GM21528 (cell line): ENCODE data around the gene VSTM5.
"Not testable (repeated sequence)": the region's sequence is repeated elsewhere in the genome, so short reads cannot be mapped to it uniquely, and the experiment has no call there.

ENCODE experiments used
- ATAC-seq: cut with Tn5 transposase; IDR thresholded peaks from one replicate; pipeline ENCODE4 v1.9.1; 2021; ENCODE audit warnings: mild to moderate bottlenecking, moderate library complexity; ENCODE audit not compliant: unreplicated experiment, low FRiP score

VSTM5 gene

GRCh38 chr11:93801366-93801765 is 49.1 kb downstream of the VSTM5 start:
- ATAC-seq = no peak

GRCh38 chr11:93796441-93797231 is 53.8 kb downstream of the VSTM5 start:
- no peak for ATAC-seq

DNA sequence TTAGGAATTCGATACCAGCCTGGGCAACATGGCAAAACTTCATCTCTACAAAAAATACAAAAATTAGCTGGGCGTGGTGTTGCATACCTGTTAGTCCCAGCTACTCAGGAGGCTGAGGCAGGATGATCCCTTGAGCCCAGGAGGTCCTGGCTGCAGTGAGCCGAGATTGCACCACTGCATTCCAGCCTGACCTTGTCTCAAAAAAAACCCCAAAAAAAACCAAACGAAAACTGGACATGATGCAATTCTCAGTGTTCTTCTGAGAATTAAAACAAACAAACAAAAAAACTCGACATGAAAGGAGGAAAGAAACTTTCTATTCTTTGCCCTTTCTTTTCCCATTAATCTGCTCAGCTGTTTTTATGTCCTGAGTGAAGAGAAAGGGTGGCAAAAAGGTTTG is 58.9 kb downstream of the VSTM5 start:
- no peak for ATAC-seq

DNA sequence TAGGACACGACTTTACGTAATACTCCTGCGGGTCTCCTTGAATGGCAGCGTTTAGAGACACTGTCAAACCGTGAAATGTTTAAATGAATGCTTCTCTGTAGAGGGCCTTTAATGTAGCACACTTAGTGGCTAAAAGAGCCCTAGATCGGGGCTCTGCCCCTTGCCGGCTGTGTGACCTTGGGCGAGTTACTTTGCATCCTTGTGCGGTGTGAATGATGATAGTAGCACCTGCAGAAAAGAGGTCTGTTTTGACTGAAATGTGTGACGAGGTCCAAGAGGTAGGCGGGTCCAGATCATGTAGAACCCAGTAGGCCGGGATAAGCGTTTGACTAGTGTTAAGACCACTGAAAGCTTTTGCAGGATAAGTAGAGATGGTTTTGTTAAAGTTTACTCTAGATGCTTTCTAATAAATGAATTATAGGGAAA is 65.5 kb downstream of the VSTM5 start:
- ATAC-seq = peak; percentile 38

DNA sequence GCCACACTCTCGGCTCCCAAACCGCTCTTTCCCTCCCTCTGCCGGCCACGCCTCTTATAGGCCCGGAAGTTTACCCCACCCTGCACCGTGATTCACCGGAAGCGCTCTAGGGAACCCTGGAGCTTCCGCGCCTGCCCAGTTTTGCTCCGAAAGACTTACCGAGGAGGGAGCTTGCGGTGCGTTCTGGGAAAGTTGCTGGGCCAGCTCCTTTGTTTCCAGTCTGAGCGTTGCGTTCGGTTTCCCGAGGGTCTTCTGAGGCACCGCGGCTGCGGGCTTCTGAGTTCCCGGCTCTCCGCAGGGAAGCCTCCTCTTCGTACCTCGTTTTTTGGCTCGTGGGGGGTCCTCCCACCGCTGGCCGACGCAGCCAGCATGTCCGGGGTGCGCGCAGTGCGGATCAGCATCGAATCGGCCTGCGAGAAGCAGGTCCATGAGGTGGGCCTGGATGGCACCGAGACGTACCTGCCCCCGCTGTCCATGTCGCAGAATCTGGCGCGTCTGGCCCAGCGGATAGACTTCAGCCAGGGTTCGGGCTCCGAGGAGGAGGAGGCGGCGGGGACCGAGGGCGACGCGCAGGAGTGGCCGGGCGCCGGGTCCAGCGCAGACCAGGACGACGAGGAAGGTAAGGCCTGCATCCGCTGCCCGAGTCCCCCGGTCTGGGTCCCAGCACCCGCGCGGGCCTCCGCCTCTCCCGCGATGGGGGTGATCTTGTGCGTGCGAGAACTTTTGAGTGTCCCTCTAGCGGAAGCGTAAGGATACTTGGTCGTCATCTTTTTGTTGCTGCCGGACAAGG is 66.1 kb downstream of the VSTM5 start, which contains the start of gene MED17:
Gene MED17 (plus strand): TSS at position 138 of the 790 bp plus-strand sequence. CDS start 232 bp downstream, at position 370.
- peak; percentile 98 for ATAC-seq

- peak; percentile 61 for ATAC-seq
Observed at GRCh38 chr11:93783765-93784144, 66.7 kb downstream of the VSTM5 start.

DNA sequence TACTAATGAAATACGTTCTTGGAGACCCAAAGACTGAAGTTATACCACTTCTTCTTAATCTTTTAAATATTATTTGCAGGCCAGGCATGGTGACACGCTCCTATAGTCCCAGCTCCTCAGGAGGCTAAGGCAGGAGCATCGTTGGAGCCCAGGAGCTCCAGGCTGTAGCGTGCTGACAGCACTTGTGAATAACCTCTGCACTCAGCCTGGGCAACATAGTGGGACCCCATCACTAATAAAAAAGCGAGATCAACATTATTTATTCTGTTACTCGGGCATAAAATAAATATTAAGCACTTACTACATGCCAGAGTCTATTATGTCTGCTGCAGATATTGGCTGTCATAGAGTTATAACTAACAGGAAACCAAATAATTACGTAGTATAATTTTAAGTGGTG is 67.1 kb downstream of the VSTM5 start:
- ATAC-seq = no peak

DNA sequence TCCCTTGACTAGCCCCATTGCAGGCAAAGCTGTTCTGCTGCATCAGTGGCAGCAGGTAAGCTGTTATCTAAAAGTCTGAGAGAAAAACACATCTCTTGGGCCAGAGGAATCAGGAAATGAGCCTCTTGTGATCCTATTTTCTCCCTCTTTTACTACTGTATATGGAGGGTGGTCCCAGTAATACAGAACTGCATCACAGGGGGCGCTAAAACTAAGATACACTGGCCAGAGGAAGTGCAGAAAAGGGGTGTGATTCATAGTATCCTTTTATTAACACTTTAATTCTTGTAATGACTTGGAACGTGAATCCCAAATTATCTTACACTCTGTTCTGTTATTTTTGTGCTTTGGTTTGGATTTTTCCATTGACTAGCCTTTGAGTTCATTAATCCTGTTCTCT is 75.1 kb downstream of the VSTM5 start:
- ATAC-seq = no peak

DNA sequence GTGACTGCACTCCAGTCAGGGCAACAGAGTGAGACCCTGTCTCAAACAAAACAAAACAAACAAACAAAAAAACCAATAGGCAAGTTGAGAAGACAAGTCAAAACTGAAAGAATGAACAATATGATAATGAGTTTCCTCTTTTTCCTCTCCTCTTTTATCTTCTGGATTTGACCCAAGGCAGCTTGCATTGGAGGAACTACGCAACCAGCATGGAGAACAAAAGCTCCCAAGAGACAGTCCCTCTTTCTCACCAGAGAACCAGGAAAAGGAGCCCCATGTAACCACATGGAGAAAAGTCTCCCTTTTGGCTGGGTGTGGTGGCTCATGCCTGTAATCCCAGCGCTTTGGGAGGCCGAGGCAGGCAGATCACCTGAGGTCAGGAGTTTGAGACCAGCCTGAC is 75.9 kb downstream of the VSTM5 start:
- ATAC-seq = not testable (repeated sequence)

DNA sequence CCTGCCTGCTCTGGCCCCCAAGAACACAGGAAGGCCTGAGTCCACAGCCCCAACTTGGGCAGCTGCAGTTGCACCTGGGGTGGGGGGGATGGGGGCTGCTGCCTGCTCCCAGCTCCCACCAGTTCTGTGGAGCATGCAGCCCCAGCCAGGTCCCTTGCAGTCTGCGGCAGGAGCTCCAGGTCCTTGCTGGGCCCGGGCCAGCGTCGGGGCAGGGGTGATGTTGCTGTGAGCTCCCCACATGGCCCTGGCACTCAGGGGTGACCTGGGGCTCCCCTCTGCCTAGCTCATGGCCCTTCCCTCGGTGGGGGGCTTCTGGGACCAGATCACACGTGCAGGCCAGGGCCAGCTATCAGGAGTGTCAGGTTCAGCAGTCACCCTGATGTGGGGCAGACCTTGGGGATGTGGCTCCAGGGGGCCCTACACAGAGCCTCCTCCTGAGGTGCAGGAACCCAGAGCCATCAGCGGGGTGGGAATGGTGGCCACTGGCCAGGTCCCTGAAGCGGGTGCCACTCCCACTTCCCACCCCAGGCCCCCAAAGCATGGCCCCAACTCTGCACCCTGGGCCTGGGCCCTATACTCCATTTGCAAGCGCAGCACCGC is 76.7 kb downstream of the VSTM5 start:
- no peak for ATAC-seq

DNA sequence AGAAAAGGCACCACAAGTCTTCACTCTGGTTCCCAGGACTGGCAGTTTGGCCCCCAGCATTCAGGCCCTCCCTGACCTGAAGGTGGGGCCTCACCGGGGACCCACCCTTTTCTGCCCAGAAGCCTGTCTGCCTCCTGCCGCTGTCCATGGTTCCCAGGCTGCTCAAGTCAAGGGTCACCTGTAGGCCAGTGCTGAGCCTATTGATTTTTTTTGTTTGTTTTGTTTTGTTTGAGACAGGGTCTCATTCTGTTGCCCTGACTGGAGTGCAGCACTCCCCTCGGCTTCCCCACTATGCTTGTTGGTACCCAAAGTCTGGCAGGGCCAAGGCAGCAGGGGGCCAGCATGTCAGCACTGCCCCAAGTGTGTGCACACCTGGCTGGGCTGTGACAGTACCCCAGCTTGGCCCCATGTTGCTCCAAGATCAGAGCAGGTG is 77.4 kb downstream of the VSTM5 start:
- ATAC-seq = no peak

GRCh38 chr11:93772123-93772522 is 78.3 kb downstream of the VSTM5 start:
- no peak for ATAC-seq

DNA sequence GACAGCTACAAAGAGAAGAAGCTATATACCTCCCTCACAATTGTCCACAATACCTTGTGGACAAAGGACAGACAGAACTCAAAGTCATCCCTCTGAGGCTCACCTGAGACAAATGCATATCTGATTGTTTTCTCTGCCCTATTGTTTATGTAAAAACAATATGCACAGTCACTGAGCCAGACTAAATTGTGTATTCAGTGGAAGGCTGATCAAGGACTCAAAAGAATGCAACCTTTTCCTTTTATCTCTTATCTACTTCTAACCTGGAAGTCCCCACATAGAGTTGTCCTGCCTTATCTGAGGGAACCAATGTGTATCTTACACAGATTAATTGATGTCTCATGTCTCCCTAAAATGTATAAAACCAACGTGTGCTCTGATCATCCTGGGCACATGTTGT is 80.3 kb downstream of the VSTM5 start:
- no peak for ATAC-seq
